HG03575 (cell line): ENCODE data around the gene CA14.
"Not testable (repeated sequence)": the region's sequence is repeated elsewhere in the genome, so short reads cannot be mapped to it uniquely, and the experiment has no call there.

ENCODE experiments used
- ATAC-seq: cut with Tn5 transposase; IDR thresholded peaks from one replicate; pipeline ENCODE4 v1.9.1; 2021; ENCODE audit not compliant: unreplicated experiment, insufficient number of reproducible peaks, low FRiP score; ENCODE audit errors: extremely low read depth

CA14 gene

DNA sequence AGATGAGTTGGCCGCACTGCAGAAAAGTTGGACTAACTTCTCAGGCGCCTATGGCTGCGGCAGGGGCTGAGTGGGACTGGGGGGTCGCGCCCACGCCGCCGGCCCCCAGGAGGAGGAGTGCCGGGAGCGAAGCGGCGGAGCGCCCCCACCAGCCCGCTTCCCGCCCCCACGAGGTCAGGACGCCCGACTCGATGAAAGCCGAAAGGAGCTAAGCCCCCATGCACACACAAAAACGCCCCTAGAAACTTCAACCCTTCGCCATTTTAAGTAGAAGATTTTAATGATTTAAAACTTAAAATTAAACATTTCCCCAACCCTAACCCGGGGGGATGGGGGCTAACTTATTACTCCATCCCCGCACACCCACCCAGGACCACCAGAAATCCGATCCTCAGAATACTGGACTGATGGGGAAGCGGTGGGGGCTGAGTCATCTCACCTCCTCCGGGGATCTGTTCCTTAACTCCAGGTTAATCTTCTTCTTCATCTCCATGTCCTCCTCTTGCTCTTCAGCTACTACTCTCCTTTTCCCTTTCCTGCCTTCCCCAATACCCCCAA, 22.2 kb upstream of the CA14 start:
- ATAC-seq: no peak

DNA sequence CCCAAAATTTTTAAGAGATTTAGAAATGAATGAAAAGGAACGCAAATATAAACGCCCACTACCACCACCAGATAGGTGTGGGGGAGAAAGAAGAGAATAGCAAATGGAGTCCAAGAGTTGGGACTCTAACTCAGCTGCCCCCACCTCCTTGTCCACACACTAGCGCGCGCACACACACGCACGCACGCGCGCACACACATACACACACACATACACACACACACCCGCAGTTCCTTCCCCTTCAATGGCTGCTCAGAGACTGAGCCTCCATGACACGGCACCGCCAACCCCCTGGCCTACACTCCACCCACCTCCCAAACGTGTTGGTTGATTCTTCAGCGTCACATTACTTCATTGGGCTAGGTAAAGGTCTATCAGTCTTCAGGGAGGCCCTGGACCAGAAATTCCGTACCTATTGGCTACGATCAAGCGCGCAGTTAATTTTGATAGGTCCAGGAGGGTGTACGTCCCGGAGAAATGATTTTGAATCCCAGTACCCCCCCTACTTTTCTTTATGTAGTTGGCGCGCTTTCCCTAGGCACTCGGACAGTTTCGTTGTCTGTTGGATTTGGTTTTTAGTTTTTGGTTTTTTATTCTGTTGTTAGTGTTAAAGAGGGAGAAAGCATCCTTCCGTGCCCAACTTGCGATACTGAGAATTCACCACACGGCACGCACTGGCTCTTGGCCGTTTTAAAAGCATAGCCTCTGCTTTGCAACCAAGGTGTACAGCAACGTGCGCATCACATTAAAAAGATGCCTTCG, 21.5 kb upstream of the CA14 start, which contains the start of gene ANP32E:
TSS of gene ANP32E (minus strand) at position 261 of the 762 bp plus-strand sequence. CDS start 326 bp downstream, outside the sequence.
- ATAC-seq: peak; percentile 62

- no peak for ATAC-seq
These were observed 20.9 kb upstream of the CA14 start for GRCh38 chr1:150236614-150237100.

- not testable (repeated sequence) for ATAC-seq
These were observed 20.4 kb upstream of the CA14 start for GRCh38 chr1:150237176-150237575.

GRCh38 chr1:150237746-150238145, 19.8 kb upstream of the CA14 start:
- ATAC-seq: no peak

DNA sequence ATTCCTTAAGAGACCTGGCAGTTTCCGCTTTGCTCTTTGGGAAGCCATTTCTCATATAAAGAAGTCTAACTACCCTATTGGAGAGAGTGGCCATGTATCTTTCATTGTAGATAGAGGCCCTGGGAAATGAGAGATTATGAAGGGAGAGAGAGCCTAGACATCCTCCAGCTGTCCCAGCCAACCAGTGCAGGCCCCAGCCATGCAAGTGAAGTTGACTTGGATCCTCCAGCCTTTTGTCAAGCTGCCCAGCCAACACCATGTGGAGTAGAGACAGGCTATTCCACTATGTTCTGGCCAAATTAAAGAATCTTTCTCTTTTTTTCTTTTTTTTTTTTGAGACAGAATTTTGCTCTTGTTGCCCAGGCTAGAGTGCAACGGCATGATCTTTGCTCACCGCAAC, 14.6 kb upstream of the CA14 start:
- no peak for ATAC-seq

DNA sequence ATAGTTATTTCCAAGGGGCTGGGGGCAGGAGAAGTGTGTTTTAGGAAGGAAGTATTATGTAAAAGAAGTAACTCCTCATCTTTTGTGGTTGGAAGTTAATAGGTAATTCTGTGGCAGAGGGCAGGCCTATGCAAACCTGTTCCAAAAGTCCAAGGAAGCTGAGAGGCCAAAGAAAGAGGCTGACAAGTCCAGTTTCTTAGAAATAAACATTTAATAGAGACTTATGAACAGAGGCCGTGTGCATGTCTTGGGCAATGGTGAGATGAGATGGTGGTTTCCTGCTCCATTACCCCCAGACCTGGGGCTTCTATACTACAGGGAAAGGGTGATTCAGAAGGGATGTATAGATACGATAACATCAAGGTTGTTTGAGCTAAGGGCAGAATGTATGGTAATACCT, 7.6 kb upstream of the CA14 start:
- ATAC-seq: no peak

- no peak for ATAC-seq
These were observed 1.4 kb upstream of the CA14 start for GRCh38 chr1:150256198-150256553.

DNA sequence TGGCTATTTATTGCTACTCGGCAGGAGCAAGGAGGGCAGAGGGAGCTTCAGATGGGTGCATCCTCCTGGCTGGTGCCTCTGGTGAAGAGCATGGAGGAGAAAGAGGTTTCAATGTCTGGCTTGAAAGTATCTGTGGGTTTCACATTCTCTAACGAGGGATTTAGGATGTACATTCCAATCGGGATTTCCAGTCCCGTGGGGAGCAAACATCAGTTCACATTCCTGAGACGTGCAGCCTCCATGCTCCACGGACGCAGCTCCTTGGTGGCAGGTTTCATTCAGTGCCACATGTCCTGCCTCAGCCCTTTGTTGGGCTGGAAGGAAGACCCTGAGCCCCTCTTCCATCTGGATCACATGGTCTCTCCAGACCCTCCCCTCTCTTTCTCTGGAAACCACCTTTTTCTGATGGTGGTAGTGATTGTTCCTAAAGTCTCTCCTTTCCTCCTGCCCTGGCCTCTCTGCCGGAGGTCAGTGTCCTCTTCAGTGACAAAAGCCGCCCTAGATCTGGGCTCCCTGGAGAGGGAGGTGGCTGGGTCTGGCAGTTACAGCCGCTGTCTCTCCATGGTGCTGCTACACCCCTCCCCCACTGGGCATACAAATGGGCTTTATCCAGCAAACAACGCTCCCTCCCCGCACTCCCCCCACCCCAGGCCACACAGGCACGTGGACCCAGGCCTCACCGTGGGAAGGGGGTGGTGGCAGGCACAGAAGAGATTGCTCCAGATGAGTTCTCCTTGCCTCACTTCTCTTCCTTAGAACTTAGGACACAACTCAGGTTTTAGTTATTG, 826 bp upstream of the CA14 start:
- ATAC-seq: no peak

GRCh38 chr1:150259217-150259616, 1.6 kb downstream of the CA14 start:
- no peak for ATAC-seq

DNA sequence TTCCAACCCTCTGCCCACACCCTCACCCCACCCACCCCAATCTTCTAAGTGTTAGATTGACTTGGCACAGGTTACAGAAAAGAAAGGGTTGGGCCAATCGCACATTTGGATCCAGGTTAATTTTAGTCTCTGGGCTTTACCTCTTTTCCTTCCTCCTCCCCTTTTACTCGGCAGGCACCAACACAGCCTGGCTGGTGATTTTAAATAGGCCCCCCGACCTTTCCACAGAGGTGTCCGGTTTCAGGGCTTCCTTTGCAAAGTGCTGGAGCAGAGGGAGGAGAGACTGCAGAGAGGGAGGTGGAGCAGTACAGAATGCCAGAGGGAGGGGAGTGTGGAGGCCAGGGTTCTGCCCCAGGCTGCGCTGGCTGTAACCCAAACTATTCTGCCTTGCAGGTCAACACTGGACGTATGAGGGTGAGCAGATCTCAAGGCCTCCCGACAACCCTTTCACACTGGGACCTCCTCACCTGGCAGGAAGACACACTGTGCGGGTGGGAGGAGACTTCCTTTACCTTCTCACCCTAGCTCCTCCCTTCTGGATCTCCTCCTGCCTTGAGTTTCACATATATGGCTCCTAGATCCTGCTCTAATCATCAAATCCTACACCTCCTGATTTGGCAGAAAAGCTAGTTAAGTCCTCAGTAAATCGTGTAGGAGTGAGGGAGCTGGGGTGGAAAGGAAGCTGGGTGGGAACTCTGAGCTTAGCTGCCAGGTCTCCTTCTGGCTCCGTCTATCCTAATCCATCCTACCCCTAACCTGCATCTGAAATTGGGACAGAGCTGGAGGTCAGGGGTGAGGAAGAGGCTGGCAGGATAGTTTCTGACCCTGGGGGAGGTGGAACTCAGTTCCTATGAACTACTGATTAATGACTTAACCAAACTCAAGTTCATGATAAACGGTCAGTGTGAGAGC, 2.4 kb downstream of the CA14 start:
- no peak for ATAC-seq

GRCh38 chr1:150261367-150261766, 3.8 kb downstream of the CA14 start:
- no peak for ATAC-seq

DNA sequence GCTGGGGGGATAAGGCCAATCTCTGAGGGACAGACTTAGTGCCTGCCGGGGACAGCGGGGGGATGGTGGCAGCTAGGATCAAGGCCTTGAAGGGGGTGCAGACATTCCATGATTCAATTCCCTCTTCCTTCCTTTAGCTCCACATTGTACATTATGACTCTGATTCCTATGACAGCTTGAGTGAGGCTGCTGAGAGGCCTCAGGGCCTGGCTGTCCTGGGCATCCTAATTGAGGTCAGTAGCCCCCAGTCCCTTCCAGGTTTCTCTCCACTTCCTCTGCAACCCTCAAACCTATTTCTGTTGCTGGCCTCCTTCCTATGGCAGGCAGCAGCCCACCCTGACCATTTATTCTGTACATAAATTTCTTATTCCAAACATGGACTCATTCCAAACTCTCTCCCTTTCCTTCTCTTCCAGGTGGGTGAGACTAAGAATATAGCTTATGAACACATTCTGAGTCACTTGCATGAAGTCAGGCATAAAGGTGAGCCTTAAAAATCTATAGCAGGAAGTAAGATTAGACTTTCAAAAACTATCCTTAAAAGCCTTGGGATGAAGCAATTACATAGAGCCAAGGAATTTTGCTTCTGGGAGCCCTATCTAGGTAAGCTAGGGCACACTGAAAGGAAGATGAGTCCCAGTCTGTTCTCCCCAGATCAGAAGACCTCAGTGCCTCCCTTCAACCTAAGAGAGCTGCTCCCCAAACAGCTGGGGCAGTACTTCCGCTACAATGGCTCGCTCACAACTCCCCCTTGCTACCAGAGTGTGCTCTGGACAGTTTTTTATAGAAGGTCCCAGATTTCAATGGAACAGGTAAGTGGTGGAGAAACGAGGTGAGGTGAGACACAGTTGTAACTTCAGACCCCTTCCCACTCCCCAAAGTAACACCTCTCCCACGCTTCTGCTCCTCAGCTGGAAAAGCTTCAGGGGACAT, 5.1 kb downstream of the CA14 start:
- no peak for ATAC-seq

DNA sequence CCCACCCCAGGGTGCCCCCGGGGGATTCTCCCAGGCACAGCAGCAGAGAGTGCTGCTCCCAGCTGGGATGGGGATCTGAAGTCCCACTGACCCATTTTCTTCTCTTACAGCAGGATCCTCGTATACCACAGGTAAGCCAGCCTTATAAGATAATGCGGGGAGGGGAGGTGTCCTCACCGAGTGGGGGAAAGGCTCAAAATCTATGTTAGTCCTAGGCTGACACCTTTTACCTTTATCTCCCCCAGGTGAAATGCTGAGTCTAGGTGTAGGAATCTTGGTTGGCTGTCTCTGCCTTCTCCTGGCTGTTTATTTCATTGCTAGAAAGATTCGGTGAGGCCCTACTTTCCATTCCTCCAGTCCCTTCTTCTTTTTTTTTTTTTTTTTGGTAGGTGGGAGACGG, 6.0 kb downstream of the CA14 start:
- ATAC-seq: no peak

GRCh38 chr1:150267896-150268295, 10.3 kb downstream of the CA14 start:
- ATAC-seq: no peak

DNA sequence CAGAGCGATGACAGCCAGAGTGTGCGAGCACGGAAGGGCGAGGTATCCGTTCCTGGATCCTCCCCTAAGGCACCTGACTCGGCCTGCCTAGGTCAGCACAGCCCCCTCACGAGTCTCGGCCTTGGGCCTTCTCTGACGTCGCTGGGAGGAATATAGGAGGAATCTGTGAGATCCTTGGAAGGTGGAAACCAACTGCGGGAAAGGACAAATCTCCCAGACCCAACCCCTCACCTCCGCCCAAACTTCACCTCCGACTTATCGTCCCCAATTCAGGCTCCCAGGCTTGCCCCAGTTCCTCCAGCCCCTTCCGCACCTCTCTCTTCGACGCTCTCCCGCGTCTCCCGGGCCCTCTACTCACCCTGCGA, 10.7 kb downstream of the CA14 start:
- no peak for ATAC-seq

DNA sequence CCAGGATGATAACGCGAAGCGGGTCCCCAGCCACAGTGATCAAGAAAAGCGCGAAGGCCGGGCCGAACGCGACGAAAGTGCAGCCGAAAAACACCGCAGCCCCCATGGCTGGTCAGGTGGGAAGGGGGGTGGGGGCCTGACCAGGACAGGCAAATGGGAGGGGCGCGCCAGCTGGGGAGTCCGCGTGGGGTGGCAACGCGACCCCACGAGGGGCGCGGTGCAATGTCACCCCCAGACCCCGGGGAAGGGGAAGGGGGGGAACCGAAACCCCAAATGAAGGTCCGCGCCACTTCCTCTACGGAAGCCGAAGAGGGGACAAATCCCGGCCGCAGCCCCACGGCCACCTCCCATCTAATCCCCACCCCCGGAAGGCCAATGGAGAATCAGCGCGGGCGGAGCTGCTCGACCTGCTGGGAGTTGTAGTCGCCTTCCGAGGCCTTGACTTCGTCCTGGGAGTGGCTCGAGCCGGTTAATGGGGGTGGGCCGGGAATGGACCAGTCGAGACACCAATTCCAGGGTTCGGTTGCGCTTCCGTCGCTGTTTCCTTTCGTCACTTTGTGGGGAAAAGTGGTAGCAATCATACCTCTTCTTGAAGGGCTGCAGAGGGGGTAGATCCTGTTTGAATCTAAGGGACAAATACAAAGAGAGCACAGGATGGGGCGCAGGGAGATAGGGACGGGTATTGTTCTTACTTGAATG, 11.3 kb downstream of the CA14 start, which contains the start of gene APH1A:
TSS of gene APH1A (minus strand) at position 312 of the 699 bp plus-strand sequence. CDS start at position 106, 206 bp downstream.
- no peak for ATAC-seq
